Stomach (tissue), 4 donors: ENCODE results near the gene PSMB7.

Experiments used
- EP300 ChIP-seq: sonication (generic); formaldehyde crosslinking; IDR thresholded peaks from one replicate; pipeline ENCODE4 v1.6.1; 2017; ENCODE audit warnings: antibody characterized with exemption
- POLR2A ChIP-seq, 4 donors: fragments of 450-650 bp; IDR thresholded peaks; one replicate each; pipeline ENCODE4 v1.6.1; 2016; ENCODE audit warnings: antibody characterized with exemption in 4 of 4, control low read depth in 2 of 4, mild to moderate bottlenecking in 1 of 4, moderate library complexity in 1 of 4
- POLR2AphosphoS5 ChIP-seq, 3 donors: sonication (generic); formaldehyde crosslinking; IDR thresholded peaks; one replicate each; pipeline ENCODE4 v1.6.1; 2016; ENCODE audit warnings: antibody characterized with exemption in 3 of 3
- TF ChIP-seq, protein P1 (sequence below), 7 experiments: fragments of 450-650 bp in 4 of 7; fragments of 200-600 bp in 3 of 7; sonication (generic) in 3 of 7; IDR thresholded peaks; one replicate each; pipeline ENCODE4 v1.5.1; 2016 to 2019; ENCODE audit warnings: antibody characterized with exemption in 7 of 7, control low read depth in 2 of 7, mild to moderate bottlenecking in 1 of 7

- TF ChIP-seq, protein P1, sequence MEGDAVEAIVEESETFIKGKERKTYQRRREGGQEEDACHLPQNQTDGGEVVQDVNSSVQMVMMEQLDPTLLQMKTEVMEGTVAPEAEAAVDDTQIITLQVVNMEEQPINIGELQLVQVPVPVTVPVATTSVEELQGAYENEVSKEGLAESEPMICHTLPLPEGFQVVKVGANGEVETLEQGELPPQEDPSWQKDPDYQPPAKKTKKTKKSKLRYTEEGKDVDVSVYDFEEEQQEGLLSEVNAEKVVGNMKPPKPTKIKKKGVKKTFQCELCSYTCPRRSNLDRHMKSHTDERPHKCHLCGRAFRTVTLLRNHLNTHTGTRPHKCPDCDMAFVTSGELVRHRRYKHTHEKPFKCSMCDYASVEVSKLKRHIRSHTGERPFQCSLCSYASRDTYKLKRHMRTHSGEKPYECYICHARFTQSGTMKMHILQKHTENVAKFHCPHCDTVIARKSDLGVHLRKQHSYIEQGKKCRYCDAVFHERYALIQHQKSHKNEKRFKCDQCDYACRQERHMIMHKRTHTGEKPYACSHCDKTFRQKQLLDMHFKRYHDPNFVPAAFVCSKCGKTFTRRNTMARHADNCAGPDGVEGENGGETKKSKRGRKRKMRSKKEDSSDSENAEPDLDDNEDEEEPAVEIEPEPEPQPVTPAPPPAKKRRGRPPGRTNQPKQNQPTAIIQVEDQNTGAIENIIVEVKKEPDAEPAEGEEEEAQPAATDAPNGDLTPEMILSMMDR (IDR thresholded peaks at IDR 0.05): no peak
- TF ChIP-seq POLR2A (IDR thresholded peaks at IDR 0.05) (no peak), POLR2AphosphoS5 (IDR thresholded peaks at IDR 0.05) (no peak), EP300 (no peak)
Observed at GRCh38 chr9:124348831-124349230, 66.4 kb downstream of the PSMB7 start.
